Measurements from ENCODE around the gene F8.

DNA sequence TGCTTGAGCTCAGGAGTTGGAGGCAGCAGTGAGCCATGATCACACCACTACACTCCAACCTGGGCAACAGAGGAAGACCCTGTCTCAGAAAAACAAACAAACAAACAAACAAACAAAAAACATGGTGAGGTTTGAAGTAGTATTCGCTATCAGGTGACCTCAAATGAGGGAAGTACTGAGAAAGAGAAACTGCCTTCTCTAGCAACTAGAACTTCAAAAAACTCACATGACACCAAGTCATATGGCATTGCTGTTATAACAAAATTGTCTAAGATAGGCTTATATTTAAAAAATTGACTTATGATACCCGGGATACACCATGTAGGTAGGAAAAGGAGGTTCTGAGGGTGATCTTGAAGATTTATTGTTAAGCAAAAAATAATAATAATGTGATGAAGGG is 227.5 kb downstream of the F8 start:
- TF ChIP-seq CEBPB (IDR thresholded peaks at IDR 0.05) (no peak), EP300 (IDR thresholded peaks at IDR 0.05; ENCODE audit: borderline replicate concordance) (no peak), TCF12 (IDR thresholded peaks at IDR 0.05; ENCODE audit: low read depth) (no peak)
